Gastrocnemius medialis (tissue), 4 donors: ENCODE measurements around the gene RABGAP1.

Experiments
- POLR2A ChIP-seq, 2 donors: fragments of 450-650 bp; IDR thresholded peaks; one replicate each; pipeline ENCODE4 v1.6.1; 2017; ENCODE audit warnings: antibody characterized with exemption in 2 of 2, mild to moderate bottlenecking in 2 of 2, moderate library complexity in 2 of 2
- TF ChIP-seq, protein P1 (sequence below), 5 experiments: fragments of 450-650 bp in 3 of 5; fragments of 200-600 bp in 2 of 5; sonication (generic) in 2 of 5; IDR thresholded peaks in 4 of 5; conservative IDR thresholded peaks in 1 of 5; 1 replicate in 4 of 5; 2 replicates in 1 of 5; pipeline ENCODE4 v1.5.1; 2016 to 2019; ENCODE audit warnings: antibody characterized with exemption in 5 of 5, mild to moderate bottlenecking in 3 of 5, moderate library complexity in 3 of 5

DNA sequence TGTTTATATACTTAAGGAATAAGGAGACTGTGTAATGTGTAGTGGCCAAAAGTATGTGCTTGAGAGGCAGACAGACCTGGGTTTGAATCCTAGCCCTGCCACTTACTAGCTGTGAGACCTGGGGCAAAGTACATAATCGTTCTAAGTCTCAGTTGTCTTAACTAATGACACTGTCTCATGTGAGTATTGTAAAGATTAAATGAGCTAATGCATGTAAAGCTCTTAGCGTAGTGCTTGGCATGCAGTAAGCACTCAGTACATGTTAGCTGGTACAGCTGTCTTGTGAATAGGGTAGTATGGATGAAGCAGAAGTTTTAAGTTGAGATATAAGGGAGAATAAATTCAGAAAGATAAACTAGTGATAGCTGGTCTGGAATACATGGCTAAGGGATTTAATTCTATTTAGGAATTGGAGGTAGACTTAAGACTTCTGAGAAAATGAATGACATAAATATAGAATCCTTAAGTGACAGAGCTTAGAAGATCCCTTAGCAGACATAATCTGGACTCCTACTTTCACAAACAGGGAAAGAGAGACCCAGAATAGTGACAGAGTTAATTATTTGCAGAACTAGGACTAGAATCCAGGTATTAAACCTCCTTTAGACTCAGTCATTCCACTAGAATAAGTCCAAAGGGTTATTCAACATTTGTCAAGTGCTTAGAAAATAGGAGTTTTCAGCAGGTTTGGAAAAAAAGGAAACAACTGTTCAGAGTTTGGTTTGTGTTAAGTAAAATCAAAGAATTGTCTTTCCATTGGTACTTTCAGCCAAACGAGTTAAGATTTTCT lies 105.8 kb downstream of the RABGAP1 start:
- TF ChIP-seq POLR2A (IDR thresholded peaks at IDR 0.05): no peak
- TF ChIP-seq, protein P1, sequence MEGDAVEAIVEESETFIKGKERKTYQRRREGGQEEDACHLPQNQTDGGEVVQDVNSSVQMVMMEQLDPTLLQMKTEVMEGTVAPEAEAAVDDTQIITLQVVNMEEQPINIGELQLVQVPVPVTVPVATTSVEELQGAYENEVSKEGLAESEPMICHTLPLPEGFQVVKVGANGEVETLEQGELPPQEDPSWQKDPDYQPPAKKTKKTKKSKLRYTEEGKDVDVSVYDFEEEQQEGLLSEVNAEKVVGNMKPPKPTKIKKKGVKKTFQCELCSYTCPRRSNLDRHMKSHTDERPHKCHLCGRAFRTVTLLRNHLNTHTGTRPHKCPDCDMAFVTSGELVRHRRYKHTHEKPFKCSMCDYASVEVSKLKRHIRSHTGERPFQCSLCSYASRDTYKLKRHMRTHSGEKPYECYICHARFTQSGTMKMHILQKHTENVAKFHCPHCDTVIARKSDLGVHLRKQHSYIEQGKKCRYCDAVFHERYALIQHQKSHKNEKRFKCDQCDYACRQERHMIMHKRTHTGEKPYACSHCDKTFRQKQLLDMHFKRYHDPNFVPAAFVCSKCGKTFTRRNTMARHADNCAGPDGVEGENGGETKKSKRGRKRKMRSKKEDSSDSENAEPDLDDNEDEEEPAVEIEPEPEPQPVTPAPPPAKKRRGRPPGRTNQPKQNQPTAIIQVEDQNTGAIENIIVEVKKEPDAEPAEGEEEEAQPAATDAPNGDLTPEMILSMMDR (IDR thresholded peaks at IDR 0.05 in 4 of 5, conservative IDR thresholded peaks at IDR 0.05 in 1 of 5): no peak
